K562 (cell line): Measurements from ENCODE around the gene AQP6. TPM values are rescaled to one million over a fixed set of nuclear protein-coding genes. Genes with fewer than 3 reads are reported as not detected.

Experiments used
- ATAC-seq: fragments of 200-7000 bp; cut with Tn5 transposase; 3 replicates; pipeline ENCODE4 v1.9.1; 2020; ENCODE audit warnings: moderate library complexity
- BruUV-seq: library from RNA; stranded (reverse); fragments of 400-500 nt; replicated peaks from 2 replicates; lab custom pipeline; 2021; lab: Mats Ljungman, UMichigan
- CTCF ChIA-PET: fragments of 300-600 bp; formaldehyde crosslinking; extraction: SDS; loops from one replicate; lab custom pipeline; 2021; ENCODE audit warnings: low intra/inter-chr PET ratio; lab: Yijun Ruan, JAX
- POLR2A ChIA-PET: fragments of 300-600, 350-650 bp; sonication (Branson Sonifier 250); formaldehyde crosslinking; extraction: SDS; loops from one replicate; lab custom pipeline; 2021; ENCODE audit warnings: antibody characterized with exemption, inconsistent platforms; lab: Yijun Ruan, JAX
- DNase-seq, 4 experiments: peaks; one replicate each; pipeline versions ENCODE4 v3.0.0 to v3.0.0-alpha.2; 2011 to 2018; ENCODE audit warnings: low spot score in 3 of 4, mixed read lengths in 3 of 4; ENCODE audit errors: extremely low read depth in 1 of 4
- FAIRE-seq: peaks from 2 replicates; lab custom pipeline; 2011; peaks lifted over from hg19 to GRCh38; lab: Jason Lieb, UNC
- H2AFZ ChIP-seq: 2 replicates; pipeline ENCODE4 v1.6.0; 2011; ENCODE audit warnings: low read depth, low read length, control low read depth, inconsistent platforms
- H3K27ac ChIP-seq: fragments of 200-600 bp; 3 replicates; pipeline ENCODE4 v1.8.0; 2011; ENCODE audit warnings: low read depth, mild to moderate bottlenecking, control low read depth, inconsistent platforms, low read length, moderate library complexity, mixed read lengths; ENCODE audit errors: extremely low read depth
- H3K27me3 ChIP-seq, 2 experiments: fragments of 300-600 bp in 1 of 2; 2 replicates in 1 of 2; 3 replicates in 1 of 2; pipeline versions ENCODE4 v1.6.0 to v1.8.0; 2011; ENCODE audit warnings: inconsistent platforms in 2 of 2, low read length in 2 of 2, mild to moderate bottlenecking in 1 of 2, mixed read lengths in 1 of 2, moderate library complexity in 1 of 2; ENCODE audit not compliant: control insufficient read depth in 2 of 2, insufficient read depth in 2 of 2
- H3K36me3 ChIP-seq: fragments of 300-600 bp; 3 replicates; pipeline ENCODE4 v1.8.0; 2011; ENCODE audit warnings: mild to moderate bottlenecking, low read length, inconsistent platforms; ENCODE audit not compliant: control insufficient read depth, insufficient read depth
- H3K4me1 ChIP-seq, 2 experiments: fragments of 200-600 bp in 1 of 2; replicated peaks in 1 of 2; 2 replicates in 1 of 2; 3 replicates in 1 of 2; pipeline versions ENCODE4 v1.5.1 to v1.8.0; 2011; ENCODE audit warnings: inconsistent platforms in 2 of 2, low read length in 2 of 2, mild to moderate bottlenecking in 1 of 2, mixed read lengths in 1 of 2, moderate library complexity in 1 of 2; ENCODE audit not compliant: control insufficient read depth in 2 of 2, insufficient read depth in 2 of 2
- H3K4me2 ChIP-seq: 2 replicates; pipeline ENCODE4 v1.6.1; 2011; ENCODE audit warnings: low read length, control low read depth, inconsistent platforms, mixed read lengths; ENCODE audit not compliant: insufficient read depth
- H3K4me3 ChIP-seq: fragments of 200-600 bp; sonication (generic), shearing (Covaris generic); 2 replicates; pipeline ENCODE4 v1.5.1; 2016; ENCODE audit warnings: control low read depth, inconsistent platforms
- H3K79me2 ChIP-seq: fragments of 200-600 bp; 3 replicates; pipeline ENCODE4 v1.8.0; 2011; ENCODE audit warnings: low read length, inconsistent platforms; ENCODE audit not compliant: control insufficient read depth, insufficient read depth
- H3K9ac ChIP-seq, 2 experiments: 2 replicates each; pipeline versions ENCODE4 v1.6.0 to v1.6.1; 2011; ENCODE audit warnings: low read depth in 2 of 2, low read length in 2 of 2, control low read depth in 1 of 2, inconsistent platforms in 1 of 2, mild to moderate bottlenecking in 1 of 2, mixed read lengths in 1 of 2; ENCODE audit not compliant: insufficient read depth in 1 of 2
- H3K9me1 ChIP-seq: one replicate; pipeline ENCODE4 v1.6.0; 2011; ENCODE audit warnings: inconsistent platforms, mild to moderate bottlenecking, low read length, moderate library complexity; ENCODE audit not compliant: control insufficient read depth, insufficient read depth
- H3K9me3 ChIP-seq: replicated peaks from 2 replicates; pipeline ENCODE4 v1.5.1; 2011; ENCODE audit warnings: low read depth, low read length, inconsistent platforms; ENCODE audit not compliant: control insufficient read depth, insufficient read depth
- H4K20me1 ChIP-seq: replicated peaks from 2 replicates; pipeline ENCODE4 v1.6.1; 2011; ENCODE audit warnings: low read length, inconsistent platforms, mixed read lengths; ENCODE audit not compliant: control insufficient read depth, insufficient read depth
- ATF1 ChIP-seq, 2 experiments: fragments of 450-650 bp in 1 of 2; IDR thresholded peaks; 2 replicates each; pipeline ENCODE4 v1.6.1; 2016; ENCODE audit warnings: missing compliant biosample characterization in 1 of 2, missing genetic modification characterization in 1 of 2
- NFRKB ChIP-seq: fragments of 450-650 bp; IDR thresholded peaks from 2 replicates; pipeline ENCODE4 v1.6.1; 2016; ENCODE audit warnings: low read depth
- SP2 ChIP-seq: IDR thresholded peaks from 2 replicates; pipeline ENCODE4 v1.6.1; 2011; ENCODE audit warnings: mild to moderate bottlenecking, low read depth, low read length, moderate library complexity; ENCODE audit not compliant: poor library complexity, severe bottlenecking; ENCODE audit errors: extremely low read depth
- TEAD4 ChIP-seq, 2 experiments: sonication (generic) in 1 of 2; formaldehyde crosslinking in 1 of 2; IDR thresholded peaks; 2 replicates each; pipeline versions ENCODE4 v1.6.1 to v1.8.0; 2012 to 2022; ENCODE audit warnings: borderline replicate concordance in 1 of 2, inconsistent platforms in 1 of 2, low read length in 1 of 2, mild to moderate bottlenecking in 1 of 2, missing genetic modification reagents in 1 of 2
- ZMIZ1 ChIP-seq, 2 experiments: fragments of 150-350 bp in 1 of 2; IDR thresholded peaks; 2 replicates each; pipeline ENCODE4 v1.6.1; 2012 to 2016; ENCODE audit warnings: low read depth in 2 of 2, low read length in 2 of 2, mild to moderate bottlenecking in 1 of 2, moderate library complexity in 1 of 2
- ZNF184 ChIP-seq: sonication (generic); formaldehyde crosslinking; IDR thresholded peaks from 2 replicates; pipeline ENCODE4 v1.5.0; 2020; ENCODE audit warnings: missing genetic modification reagents
- WGBS: fragments of 100-300 bp; shearing (Covaris generic); methylation state at CpG from one replicate; pipeline ENCODE4 v1.1.6; 2016; ENCODE audit warnings: low coverage, mixed read lengths; ENCODE audit not compliant: insufficient coverage; ENCODE audit errors: missing lambda C conversion rate; 5-methylcytosine and 5-hydroxymethylcytosine counted together
- in situ Hi-C: fragments of 300-500 bp; cut with MboI; formaldehyde crosslinking; loops from 4 replicates; pipeline ENCODE4 v1.15.0; 2018; ENCODE audit warnings: inconsistent platforms, mixed read lengths
- intact Hi-C: fragments of 100-400 bp; cut with micrococcal nuclease; formaldehyde crosslinking; loops from 2 replicates; pipeline ENCODE4 v1.14.2; 2022
- polyA plus RNA-seq, 8 experiments: library from polyadenylated mRNA; depleted of rRNA in 4 of 8; stranded (reverse) in 5 of 8; unstranded in 3 of 8; fragments of >200 nt; fragmentation: Nextera tagmentation in 2 of 8; fragmentation: Illumina TruSeq in 1 of 8; extraction: Ambion mirVana in 2 of 8; extraction: Trizol in 1 of 8; gene quantifications; 2 replicates each; pipeline versions ENCODE4 v1.2.1 to v1.2.3, GENCODE V29; 2011 to 2014; ENCODE audit warnings: inconsistent platforms in 1 of 8, missing spikeins in 1 of 8
- total RNA-seq, 7 experiments: library from RNA; depleted of rRNA in 6 of 7; stranded (reverse); fragments of >200 nt in 6 of 7; fragmentation: Illumina TruSeq in 2 of 7; extraction: Trizol in 2 of 7; gene quantifications; 2 replicates each; pipeline versions ENCODE4 v1.2.1 to v1.2.3, GENCODE V29; 2011 to 2021; ENCODE audit warnings: low replicate concordance in 1 of 7

Gene AQP6
- total and polyA plus RNA-seq, 9 of the 15 experiments (the other 6 are each of a cell fraction or from before 2014, with no cell fraction given), result 0.05 to 0.12 TPM; not detected in 7

- ChIA-PET POLR2A (interaction anchor here (0.6 to 0.9 kb wide), 2 partner anchors 13 to 16 kb away, joined by 3 to 4 read pairs; no protein-coding TSS in a partner anchor), CTCF (interaction anchor here (0.7 kb wide), 1 partner anchor 21 kb away, joined by 7 read pairs; no protein-coding TSS in a partner anchor)
- intact Hi-C loops, result no loop called here
- TF ChIP-seq ATF1 (CRISPR knock-in tag; IDR thresholded peaks at IDR 0.05), result no peak
- TF ChIP-seq ATF1 (tag; IDR thresholded peaks at IDR 0.05), result no peak
- TF ChIP-seq ZMIZ1 (IDR thresholded peaks at IDR 0.05; ENCODE audit: low read depth in 2 of 2, low read length in 2 of 2), result no peak
- TF ChIP-seq SP2, result no peak
- no peak for TF ChIP-seq NFRKB
- no peak for TF ChIP-seq TEAD4 (IDR thresholded peaks at IDR 0.05; ENCODE audit: low read length)
- TF ChIP-seq TEAD4 (CRISPR knock-in tag; IDR thresholded peaks at IDR 0.05; ENCODE audit: borderline replicate concordance), result no peak
- no peak for TF ChIP-seq ZNF184 (CRISPR knock-in tag)
- peaks cover 11 to 47% of the 10 kb centered on the region in 2 experiments; a peak in 3 of 5 replicates for H3K27me3 ChIP-seq
- H3K4me1 ChIP-seq, result peaks cover 0 to 25% of the 10 kb centered on the region in 2 experiments; a peak in 2 of 5 replicates
- ATAC-seq (no peak), FAIRE-seq (no peak), DNase-seq (no peak)
- 19% methylated on average over 4 of the region's 4 CpGs for WGBS
- H3K36me3 ChIP-seq, result no peaks in the 10 kb centered on the region
- in situ Hi-C loops, result no loop called here
- H3K9me1 ChIP-seq, result no peaks in the 10 kb centered on the region
- no peak overlapping the region for H2AFZ ChIP-seq
- no peak overlapping the region for H3K9ac ChIP-seq
- H3K79me2 ChIP-seq, result no peaks in the 10 kb centered on the region
- H3K27ac ChIP-seq, result no peak overlapping the region
- H4K20me1 ChIP-seq, result no peaks in the 10 kb centered on the region
- no peak overlapping the region for H3K4me2 ChIP-seq
- no peaks in the 10 kb centered on the region for H3K9me3 ChIP-seq
- no peak overlapping the region for H3K4me3 ChIP-seq
- no TSS peak for BruUV-seq
Observed at GRCh38 chr12:49953151-49953550, 19.6 kb upstream of the AQP6 start.
